SK-N-MC (cell line): ENCODE data around the gene ZDHHC24.

ENCODE experiments used
- EZH2 ChIP-seq: fragments of 200-600 bp; sonication (generic); IDR thresholded peaks from one replicate; pipeline ENCODE4 v1.6.1; 2017; ENCODE audit warnings: antibody characterized with exemption
- POLR2AphosphoS5 ChIP-seq: IDR thresholded peaks from 2 replicates; pipeline ENCODE4 v1.6.1; 2012; ENCODE audit warnings: mild to moderate bottlenecking, low read depth, low read length, borderline replicate concordance

- TF ChIP-seq POLR2AphosphoS5 = no peak
- TF ChIP-seq EZH2 = no peak
These were observed 67.0 kb downstream of the ZDHHC24 start for GRCh38 chr11:66478729-66479393.
